GM13976 (cell line): ENCODE results near the gene SESN2.

Source experiments
- DNase-seq: peaks from one replicate; pipeline ENCODE4 v3.0.0; 2012; ENCODE audit warnings: low spot score
- in situ Hi-C: fragments of 300-500 bp; cut with MboI; formaldehyde crosslinking; loops from one replicate; pipeline ENCODE4 v1.12.0; 2022; ENCODE audit warnings: low sequenced_read_pairs, mixed read lengths, inconsistent platforms; ENCODE audit not compliant: unreplicated experiment
- TF ChIP-seq, protein P1 (sequence below): IDR thresholded peaks from 2 replicates; pipeline ENCODE4 v1.5.1; 2012; ENCODE audit warnings: borderline replicate concordance, mild to moderate bottlenecking; ENCODE audit not compliant: insufficient read depth; ENCODE audit errors: extremely low read depth, missing control alignments, control extremely low read depth

SESN2 gene

DNA sequence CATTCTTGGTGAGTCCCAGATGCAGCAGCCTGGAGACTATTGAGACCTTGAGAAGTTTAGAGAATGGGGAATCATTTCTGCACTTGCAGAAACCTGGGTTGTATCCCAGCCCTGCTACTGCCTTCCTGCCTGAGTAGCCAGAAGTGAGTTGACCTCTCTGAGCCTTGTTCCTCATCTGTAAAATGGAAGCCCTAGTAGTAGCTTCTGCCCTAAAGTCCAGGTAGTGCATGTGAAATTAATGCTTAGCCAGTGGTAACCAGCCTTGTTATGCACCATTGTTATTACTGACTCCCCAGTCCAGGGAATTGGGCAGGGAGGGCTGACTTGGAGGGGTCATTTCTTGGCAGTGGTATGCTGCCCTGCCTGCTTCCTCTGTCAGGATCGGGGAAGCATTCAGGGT is 5.6 kb downstream of the SESN2 start:
- no peak for DNase-seq
- in situ Hi-C loops, result no loop called here
- TF ChIP-seq, protein P1, sequence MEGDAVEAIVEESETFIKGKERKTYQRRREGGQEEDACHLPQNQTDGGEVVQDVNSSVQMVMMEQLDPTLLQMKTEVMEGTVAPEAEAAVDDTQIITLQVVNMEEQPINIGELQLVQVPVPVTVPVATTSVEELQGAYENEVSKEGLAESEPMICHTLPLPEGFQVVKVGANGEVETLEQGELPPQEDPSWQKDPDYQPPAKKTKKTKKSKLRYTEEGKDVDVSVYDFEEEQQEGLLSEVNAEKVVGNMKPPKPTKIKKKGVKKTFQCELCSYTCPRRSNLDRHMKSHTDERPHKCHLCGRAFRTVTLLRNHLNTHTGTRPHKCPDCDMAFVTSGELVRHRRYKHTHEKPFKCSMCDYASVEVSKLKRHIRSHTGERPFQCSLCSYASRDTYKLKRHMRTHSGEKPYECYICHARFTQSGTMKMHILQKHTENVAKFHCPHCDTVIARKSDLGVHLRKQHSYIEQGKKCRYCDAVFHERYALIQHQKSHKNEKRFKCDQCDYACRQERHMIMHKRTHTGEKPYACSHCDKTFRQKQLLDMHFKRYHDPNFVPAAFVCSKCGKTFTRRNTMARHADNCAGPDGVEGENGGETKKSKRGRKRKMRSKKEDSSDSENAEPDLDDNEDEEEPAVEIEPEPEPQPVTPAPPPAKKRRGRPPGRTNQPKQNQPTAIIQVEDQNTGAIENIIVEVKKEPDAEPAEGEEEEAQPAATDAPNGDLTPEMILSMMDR, result no peak

GRCh38 chr1:28265577-28265976 is 6.3 kb downstream of the SESN2 start:
- TF ChIP-seq, protein P1, result no peak
- in situ Hi-C loops, result no loop called here
- DNase-seq, result no peak

GRCh38 chr1:28266920-28267322 is 7.6 kb downstream of the SESN2 start:
- no peak for DNase-seq
- in situ Hi-C loops, result no loop called here
- TF ChIP-seq, protein P1, result no peak

GRCh38 chr1:28267633-28268032 is 8.3 kb downstream of the SESN2 start:
- no peak for DNase-seq
- in situ Hi-C loops, result no loop called here
- TF ChIP-seq, protein P1, result no peak

DNA sequence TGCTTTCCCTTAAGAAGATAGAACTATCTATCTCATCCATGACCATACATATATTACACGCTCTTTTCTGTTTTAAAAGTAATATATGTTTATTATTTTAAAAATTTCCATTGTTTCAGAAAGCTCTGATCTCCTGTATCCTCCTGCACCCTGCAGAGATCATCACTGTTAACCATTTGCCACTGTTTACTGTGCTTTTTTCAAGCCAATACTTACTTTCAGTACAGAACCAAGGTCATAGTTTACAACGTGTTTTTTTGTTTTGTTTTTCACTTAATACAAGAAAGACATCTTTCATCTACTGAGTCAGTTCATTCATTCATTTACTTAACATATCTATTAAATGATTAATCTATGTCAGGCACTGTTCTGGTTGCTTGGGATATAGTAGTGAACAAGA is 10.2 kb downstream of the SESN2 start:
- no peak for DNase-seq
- TF ChIP-seq, protein P1, result no peak
- in situ Hi-C loops, result no loop called here

DNA sequence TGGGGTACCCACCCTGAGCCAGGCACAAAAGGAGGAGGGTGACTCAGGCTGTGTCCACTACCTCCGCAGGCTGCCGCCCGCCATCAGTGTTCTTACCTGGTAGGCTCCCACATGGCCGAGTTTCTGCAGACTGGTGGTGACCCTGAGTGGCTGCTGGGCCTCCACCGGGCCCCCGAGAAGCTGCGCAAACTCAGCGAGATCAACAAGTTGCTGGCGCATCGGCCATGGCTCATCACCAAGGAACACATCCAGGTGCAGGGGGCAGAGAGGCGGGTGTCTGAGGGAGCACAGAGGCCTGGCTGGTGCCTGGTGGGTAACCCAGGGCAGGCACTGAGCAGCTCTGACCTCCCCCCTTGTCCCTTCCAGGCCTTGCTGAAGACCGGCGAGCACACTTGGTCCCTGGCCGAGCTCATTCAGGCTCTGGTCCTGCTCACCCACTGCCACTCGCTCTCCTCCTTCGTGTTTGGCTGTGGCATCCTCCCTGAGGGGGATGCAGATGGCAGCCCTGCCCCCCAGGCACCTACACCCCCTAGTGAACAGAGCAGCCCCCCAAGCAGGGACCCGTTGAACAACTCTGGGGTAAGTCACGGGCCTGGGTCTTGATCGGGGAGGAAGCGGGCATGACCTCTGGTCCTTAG is 13.0 kb downstream of the SESN2 start:
- in situ Hi-C loops, result no loop called here
- TF ChIP-seq, protein P1, result no peak
- no peak for DNase-seq

DNA sequence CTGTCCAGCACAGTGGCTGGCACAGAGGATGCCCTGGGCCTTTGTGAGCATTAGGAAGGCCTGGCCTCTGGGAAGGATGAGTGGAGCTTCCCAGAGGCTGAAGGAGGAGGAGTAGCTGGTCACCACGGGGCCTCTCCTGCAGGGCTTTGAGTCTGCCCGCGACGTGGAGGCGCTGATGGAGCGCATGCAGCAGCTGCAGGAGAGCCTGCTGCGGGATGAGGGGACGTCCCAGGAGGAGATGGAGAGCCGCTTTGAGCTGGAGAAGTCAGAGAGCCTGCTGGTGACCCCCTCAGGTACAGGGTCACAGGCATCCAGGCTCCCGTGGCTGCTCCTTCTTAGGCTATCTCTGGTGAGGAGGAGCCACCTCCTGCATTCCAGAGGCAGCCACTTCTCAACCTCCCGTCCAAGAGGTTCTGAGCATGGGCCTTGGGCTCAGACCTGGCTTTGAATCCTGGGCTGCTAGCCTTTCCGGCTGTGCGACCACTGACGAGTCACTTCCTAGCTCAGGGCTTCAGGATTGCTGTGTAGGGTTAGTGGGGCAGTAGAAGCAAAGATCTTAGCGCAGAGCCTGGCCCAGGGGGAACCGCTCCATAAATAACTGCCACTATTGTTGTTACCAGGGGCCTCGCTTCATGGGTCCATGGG is 14.0 kb downstream of the SESN2 start:
- no peak for DNase-seq
- TF ChIP-seq, protein P1, result no peak

More for the DNA sequence above, 14.0 kb downstream of the SESN2 start:
- in situ Hi-C loops, result no loop called here
